ENCODE measurements around the gene CDH13. TPM values are rescaled to one million over a fixed set of nuclear protein-coding genes. Genes with fewer than 3 reads are reported as not detected.

CDH13 gene
- total and polyA plus RNA-seq, 2 of the 8 experiments (the other 6 are each of a cell fraction or from before 2014, with no cell fraction given), result 2.3 to 2.4 TPM

DNA sequence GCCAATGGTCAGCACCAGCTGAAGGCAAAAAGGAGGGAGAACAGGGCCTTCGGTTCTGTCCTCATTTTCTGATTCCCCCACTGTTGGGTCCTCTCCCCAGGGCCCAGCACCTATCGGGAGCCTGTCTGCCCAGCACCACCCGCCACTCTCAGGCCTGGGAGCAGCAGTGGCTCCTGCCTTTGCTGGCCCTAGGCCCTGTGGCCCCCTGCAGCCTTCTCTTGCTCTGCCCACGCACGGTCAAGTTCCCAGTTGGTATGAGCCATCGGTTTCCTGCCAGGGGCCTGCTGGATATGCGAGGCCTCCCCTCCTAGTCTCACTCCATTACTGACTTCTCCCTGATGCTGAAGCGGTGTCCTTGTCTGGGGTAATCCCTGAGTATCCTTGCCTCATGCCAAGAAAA, 1218.5 kb downstream of the CDH13 start (continued):
- TF ChIP-seq, protein P1, sequence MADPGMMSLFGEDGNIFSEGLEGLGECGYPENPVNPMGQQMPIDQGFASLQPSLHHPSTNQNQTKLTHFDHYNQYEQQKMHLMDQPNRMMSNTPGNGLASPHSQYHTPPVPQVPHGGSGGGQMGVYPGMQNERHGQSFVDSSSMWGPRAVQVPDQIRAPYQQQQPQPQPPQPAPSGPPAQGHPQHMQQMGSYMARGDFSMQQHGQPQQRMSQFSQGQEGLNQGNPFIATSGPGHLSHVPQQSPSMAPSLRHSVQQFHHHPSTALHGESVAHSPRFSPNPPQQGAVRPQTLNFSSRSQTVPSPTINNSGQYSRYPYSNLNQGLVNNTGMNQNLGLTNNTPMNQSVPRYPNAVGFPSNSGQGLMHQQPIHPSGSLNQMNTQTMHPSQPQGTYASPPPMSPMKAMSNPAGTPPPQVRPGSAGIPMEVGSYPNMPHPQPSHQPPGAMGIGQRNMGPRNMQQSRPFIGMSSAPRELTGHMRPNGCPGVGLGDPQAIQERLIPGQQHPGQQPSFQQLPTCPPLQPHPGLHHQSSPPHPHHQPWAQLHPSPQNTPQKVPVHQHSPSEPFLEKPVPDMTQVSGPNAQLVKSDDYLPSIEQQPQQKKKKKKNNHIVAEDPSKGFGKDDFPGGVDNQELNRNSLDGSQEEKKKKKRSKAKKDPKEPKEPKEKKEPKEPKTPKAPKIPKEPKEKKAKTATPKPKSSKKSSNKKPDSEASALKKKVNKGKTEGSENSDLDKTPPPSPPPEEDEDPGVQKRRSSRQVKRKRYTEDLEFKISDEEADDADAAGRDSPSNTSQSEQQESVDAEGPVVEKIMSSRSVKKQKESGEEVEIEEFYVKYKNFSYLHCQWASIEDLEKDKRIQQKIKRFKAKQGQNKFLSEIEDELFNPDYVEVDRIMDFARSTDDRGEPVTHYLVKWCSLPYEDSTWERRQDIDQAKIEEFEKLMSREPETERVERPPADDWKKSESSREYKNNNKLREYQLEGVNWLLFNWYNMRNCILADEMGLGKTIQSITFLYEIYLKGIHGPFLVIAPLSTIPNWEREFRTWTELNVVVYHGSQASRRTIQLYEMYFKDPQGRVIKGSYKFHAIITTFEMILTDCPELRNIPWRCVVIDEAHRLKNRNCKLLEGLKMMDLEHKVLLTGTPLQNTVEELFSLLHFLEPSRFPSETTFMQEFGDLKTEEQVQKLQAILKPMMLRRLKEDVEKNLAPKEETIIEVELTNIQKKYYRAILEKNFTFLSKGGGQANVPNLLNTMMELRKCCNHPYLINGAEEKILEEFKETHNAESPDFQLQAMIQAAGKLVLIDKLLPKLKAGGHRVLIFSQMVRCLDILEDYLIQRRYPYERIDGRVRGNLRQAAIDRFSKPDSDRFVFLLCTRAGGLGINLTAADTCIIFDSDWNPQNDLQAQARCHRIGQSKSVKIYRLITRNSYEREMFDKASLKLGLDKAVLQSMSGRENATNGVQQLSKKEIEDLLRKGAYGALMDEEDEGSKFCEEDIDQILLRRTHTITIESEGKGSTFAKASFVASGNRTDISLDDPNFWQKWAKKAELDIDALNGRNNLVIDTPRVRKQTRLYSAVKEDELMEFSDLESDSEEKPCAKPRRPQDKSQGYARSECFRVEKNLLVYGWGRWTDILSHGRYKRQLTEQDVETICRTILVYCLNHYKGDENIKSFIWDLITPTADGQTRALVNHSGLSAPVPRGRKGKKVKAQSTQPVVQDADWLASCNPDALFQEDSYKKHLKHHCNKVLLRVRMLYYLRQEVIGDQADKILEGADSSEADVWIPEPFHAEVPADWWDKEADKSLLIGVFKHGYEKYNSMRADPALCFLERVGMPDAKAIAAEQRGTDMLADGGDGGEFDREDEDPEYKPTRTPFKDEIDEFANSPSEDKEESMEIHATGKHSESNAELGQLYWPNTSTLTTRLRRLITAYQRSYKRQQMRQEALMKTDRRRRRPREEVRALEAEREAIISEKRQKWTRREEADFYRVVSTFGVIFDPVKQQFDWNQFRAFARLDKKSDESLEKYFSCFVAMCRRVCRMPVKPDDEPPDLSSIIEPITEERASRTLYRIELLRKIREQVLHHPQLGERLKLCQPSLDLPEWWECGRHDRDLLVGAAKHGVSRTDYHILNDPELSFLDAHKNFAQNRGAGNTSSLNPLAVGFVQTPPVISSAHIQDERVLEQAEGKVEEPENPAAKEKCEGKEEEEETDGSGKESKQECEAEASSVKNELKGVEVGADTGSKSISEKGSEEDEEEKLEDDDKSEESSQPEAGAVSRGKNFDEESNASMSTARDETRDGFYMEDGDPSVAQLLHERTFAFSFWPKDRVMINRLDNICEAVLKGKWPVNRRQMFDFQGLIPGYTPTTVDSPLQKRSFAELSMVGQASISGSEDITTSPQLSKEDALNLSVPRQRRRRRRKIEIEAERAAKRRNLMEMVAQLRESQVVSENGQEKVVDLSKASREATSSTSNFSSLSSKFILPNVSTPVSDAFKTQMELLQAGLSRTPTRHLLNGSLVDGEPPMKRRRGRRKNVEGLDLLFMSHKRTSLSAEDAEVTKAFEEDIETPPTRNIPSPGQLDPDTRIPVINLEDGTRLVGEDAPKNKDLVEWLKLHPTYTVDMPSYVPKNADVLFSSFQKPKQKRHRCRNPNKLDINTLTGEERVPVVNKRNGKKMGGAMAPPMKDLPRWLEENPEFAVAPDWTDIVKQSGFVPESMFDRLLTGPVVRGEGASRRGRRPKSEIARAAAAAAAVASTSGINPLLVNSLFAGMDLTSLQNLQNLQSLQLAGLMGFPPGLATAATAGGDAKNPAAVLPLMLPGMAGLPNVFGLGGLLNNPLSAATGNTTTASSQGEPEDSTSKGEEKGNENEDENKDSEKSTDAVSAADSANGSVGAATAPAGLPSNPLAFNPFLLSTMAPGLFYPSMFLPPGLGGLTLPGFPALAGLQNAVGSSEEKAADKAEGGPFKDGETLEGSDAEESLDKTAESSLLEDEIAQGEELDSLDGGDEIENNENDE (IDR thresholded peaks at IDR 0.05; ENCODE audit: insufficient replicate concordance, low read length), result no peak
- TF ChIP-seq MAFK (IDR thresholded peaks at IDR 0.05; ENCODE audit: low read depth, low read length), result no peak
- no peak for TF ChIP-seq TBP (IDR thresholded peaks at IDR 0.05; ENCODE audit: low read depth, low read length)
- no peak for TF ChIP-seq MAX (IDR thresholded peaks at IDR 0.05)
- no peak for TF ChIP-seq NRF1 (IDR thresholded peaks at IDR 0.05; ENCODE audit: low read depth, low read length)
- no peak for TF ChIP-seq CREB1 (IDR thresholded peaks at IDR 0.05)
- TF ChIP-seq RNF2 (IDR thresholded peaks at IDR 0.05; ENCODE audit: borderline replicate concordance, low read depth, low read length, missing control alignments, poor library complexity, severe bottlenecking), result no peak
- no peak for TF ChIP-seq POLR2AphosphoS5 (IDR thresholded peaks at IDR 0.05; ENCODE audit: low read depth, low read length)
- TF ChIP-seq KDM4A (IDR thresholded peaks at IDR 0.05; ENCODE audit: low read depth, low read length, severe bottlenecking), result no peak
- TF ChIP-seq KDM1A (IDR thresholded peaks at IDR 0.05; ENCODE audit: borderline replicate concordance, low read length), result no peak
- TF ChIP-seq GTF2F1 (IDR thresholded peaks at IDR 0.05; ENCODE audit: borderline replicate concordance, low read depth, low read length), result no peak
